ENCODE results near the gene NAPSA.

Gene NAPSA

DNA sequence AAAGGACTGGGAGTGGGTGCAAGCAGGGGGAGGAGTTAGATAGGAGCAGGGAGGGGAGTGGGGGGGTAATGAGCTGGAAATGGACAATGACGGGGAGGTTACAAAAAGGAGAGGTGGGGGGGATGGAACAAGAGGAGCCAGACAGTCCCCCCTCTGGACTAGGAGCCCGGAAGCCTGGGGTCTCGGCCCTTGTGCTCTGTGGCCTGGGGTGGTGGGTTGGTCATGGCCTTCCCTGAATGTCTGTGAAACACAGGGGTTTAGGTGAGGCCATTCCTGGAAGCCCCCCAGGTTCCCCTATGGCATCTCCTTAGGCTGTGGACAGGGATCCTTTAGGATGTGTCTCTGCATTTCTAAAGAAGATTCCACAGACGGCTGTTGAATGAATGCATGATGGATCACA is 48.3 kb downstream of the NAPSA start:
- DNase-seq (ENCODE audit: low read depth in 3 of 3), result no peak

DNA sequence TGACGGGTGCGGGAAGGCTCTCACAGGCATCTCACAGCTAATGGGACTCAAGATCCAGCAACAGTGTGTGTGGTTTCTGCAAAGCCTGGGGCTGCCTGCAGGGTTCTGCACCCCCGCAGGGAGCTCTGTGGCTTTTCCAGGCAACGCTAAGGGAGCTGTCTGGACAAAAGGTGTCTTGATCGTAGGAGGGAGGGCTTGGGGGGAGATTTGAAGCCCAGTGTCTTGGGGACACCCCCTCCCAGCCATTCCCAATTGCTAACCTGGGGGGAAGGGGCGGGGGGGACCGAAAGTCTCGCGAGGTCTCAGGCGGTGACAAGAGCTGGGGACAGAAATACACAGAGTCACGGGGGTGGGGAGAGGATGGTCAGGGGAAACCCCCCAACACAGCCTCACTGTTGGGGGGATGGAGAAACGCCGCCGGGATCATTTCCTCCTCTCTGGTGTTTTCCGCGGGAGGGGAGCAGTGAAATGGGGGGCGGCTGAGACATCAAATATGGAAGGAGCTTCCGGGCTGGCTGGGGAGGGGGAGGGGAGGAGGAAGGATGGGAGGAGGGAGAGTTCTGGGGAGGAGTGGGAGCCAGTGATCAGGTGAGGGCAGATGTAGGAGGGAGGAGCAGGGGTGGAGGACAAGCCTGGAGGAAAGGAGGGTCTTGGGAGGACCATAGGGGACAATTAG is 49.5 kb downstream of the NAPSA start:
- no peak for DNase-seq (ENCODE audit: low read depth in 3 of 3)

DNA sequence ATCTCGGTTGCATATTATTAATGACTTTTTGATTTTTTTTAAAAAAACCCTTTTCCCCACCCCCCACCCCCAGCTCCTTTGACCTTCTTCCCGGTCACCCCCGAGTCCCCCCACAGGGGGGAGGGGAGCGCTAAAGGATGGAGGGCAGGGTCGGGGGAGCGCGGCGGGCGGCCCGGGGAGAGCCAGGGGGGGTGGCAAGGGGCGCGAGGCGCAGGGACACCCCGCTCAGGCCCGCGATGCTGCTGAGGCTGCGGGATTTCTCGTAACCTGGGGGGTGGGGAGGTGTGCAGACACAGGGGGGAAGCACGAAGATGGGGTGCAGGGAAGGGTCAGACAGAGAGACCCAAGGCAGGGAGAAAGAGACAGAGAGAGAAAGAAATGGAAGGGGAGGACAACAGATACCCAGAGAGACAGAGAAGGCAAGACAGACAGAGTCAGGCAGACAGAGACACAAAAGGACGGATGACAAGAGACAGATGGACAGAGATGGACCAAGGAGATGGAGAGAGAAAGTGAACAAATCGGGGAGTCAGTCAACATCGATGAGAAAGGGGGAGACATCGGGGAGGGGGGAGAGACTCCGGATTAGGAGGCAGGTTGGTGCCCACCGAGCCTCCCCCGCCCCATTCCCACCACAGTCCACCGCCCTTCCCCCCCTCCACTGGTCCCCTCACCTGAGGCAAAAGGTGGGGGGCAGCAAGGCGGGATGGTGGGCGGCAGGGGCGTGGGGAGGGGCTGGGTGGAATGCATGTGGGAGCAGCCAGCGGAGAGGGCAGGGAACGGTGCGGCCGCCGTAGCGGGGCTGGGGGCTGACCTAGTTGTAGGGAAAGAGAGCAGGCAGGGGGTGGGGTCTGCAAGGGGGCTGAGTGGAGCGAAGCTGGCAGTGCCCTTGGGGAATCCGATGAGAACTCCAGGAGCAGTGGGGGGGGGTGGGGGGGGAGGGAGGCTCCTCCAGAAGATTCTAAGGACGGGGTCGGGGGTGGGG is 50.4 kb downstream of the NAPSA start:
- DNase-seq (ENCODE audit: low read depth in 3 of 3), result no peak

DNA sequence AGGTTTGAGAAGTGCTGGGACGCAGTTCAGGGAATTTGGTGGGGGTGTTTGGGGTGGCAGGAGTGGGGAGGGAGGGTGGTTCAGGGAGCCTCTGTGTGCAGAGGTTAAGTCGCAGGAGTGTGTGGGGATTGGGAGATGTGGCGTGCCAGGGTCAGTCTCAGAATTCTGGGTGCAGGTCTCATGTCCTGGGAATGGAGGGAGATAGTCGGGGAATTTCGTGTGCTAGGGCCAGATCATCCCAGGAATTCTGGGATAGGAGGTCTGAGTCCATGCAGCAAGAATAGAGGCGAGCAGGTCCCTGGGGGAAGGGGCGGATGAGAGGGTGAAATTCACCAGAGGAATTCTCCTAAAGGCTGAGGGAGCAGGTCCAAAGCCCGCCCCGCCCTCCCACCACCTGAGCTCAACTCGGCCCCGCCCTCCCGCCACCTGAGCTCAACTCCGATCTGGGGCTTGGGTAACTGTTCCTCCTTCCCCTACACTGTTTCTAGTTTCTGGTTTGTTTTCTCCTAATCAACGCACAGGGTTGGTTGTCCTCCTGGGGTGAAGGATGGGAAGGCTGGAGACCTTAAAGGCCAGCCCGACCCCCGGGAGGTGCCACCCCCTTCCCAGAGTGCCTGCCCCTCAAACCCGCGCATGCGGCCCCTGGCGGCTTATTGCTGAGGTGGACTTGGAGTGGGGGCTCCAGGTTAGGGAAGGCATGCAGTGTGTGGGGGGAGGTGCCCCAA is 51.5 kb downstream of the NAPSA start:
- no peak for DNase-seq (ENCODE audit: low read depth in 3 of 3)

DNA sequence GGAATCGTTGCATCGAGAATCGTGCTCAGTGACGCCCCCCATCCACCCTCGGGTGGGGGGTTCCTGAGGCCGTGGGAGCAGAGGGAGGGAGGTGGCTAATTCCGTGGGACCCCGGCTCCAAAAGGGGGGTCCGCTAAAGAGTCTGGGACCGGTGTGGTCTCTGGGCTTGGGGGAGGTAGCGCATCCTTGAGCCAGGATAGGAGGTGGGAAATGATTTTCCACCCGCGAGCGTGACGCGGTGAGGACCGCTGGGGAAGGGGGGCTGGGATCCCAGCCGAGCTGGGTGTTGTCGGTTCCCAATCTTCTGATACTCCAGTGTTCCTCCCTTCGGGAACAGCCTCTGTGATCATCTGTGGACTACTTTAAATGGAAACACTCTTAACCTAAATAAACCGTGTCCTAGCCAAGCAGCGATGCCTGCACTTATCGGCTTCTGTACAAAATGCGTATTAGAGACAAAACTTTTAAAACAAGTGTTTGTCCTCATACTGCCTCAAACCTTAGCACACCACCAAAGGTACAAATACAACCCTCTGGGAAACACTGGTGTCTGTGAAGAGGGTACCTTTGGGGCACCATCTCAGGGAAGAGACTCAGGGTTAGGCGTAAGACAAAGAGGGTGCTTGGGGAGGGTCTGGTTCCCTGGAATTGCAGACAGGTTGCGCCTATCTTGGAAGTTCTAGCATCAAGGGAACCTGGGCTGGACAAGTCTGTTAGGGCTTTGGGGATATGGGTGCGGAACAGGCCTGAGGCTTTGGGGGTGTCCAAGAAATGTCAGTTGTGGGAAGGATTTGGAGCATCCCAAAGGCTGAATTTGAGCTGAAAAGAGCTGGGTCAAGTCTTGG is 52.2 kb downstream of the NAPSA start:
- no peak for DNase-seq (ENCODE audit: low read depth in 3 of 3)

DNA sequence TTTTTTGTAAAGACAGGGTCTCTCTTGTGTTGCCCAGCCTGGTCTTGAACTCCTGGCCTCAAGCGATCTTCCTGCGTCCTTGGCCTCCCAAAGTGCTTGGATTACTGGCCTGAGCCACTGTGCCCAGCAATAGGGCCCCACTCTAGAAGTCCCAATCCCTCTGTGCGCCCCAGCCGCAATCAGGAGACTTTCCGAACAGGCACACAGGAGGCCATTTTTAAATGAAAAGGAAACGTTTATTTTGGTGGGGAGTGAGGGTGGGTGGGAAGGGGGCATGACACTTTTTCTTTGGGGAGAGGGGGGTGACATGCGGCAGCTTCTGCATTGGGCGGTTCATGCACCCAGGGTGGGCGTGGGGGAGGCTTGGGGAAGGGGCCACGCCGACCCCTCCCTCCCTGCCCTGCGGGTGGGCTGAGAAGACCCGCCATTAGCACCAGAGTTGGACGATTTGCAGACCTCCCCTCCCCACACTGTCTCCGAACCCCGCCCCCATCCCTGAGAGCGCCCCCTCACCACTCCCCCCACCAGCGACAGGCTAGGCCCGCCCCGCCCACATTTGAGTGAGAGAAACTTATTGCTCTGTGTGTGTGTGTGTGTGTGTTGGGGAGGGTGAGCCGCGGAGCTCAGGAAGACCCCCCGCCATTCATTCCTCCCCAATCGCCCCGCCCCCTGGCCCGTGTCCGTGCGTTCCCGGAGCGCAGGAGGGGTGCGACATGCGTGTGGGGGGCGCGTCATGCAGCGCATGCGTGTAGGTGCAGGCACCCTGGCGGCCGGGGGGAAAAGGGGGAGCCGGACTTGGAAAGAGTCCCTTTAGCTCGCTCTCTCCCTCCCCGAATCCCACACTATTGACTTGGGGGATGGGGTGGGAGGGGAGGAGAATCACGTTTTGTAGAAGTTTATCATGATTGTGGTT is 53.5 kb downstream of the NAPSA start:
- no peak for DNase-seq (ENCODE audit: low read depth in 3 of 3)

DNA sequence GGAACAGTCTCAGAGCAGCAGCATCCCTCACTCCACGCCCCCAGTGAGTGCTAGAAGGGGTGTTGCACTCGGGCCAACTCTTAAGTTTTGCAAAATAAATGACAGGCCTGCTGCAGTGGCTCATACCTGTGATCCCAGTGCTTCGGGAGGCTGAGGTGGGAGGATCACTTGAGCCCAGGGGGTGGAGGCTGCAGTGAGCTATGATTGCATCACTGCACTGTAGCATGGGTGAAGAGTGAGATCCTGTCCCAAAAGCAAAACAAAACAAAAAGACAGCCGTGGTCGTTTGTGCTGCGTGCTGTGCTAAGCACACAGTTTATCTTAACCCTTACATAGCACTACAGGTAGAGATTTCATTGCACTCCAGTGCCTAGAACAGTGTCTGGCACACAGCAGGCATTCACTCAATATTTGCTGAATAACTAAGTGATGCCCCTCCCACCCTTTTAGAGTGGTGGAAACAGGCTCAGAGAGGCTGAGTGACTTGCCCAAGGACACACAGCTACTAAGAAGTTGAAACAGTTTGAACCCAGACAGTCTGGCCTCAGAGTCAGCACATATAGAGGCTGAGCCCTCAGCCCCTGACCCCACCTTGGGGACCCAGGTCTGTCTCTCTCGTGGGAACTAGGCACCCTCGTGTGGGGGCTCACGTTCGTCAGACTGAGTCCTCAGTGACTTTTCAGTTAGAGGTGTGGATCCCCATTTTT is 54.5 kb downstream of the NAPSA start:
- DNase-seq (ENCODE audit: low read depth in 3 of 3), result no peak

DNA sequence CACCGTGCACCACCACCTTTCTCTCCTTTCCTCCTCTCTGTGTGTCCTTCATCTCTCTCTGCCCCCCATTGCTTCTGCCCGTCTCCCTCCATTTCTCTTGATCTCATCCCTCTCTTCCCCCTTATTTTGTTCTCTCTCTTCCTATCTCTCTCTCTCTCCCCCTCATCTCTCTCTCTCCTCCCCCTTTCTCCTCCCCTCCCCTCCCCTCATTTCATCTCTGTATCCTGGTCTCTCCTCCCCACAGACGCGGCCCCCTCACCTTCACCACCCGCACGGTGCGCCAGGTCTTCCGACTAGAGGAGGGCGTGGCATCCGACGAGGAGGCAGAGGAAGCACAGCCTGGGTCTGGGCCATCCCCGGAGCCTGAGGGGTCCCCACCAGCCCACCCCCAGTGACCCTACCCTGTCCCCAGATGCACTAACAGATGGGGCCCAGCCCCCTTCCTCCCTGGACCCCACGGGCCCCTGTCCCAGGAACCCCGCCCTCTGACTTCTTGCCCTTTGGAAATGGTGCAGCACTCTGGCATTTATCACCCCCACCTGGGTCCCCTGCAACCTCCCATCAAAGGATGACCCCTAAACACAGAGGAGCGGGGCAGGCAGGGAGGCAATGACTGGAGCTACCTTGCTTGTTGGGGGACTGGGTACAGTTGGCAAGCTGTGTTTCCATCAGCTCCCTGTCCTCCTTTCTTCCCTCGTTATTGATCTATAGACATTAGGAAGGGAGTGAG is 55.9 kb downstream of the NAPSA start:
- DNase-seq (ENCODE audit: low read depth in 3 of 3), result no peak

DNA sequence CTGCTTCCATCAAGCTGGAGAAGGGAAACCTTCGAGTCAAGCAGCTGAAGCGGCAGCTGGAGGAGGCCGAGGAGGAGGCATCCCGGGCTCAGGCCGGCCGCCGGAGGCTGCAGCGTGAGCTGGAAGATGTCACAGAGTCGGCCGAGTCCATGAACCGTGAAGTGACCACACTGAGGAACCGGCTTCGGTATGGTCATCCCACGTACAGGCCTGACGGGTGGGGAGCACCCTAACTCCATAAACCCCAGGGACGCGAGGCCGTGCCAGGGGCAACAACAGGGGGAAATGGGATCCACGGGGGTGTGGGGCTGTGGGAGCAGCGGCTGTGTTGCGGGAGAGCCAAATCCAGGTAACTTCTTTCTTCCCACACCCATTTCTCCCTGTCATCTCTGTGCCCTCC is 56.4 kb downstream of the NAPSA start:
- DNase-seq (ENCODE audit: low read depth in 3 of 3), result no peak

Measured in stimulated activated CD4-positive, alpha-beta T cell treated with anti-CD3 and anti-CD28 coated beads, TNF-alpha, amount 100 ng/mL, for 48 hours (primary cell).